ENCODE measurements around the gene ZC3H12A. TPM values are rescaled to one million over a fixed set of nuclear protein-coding genes. Genes with fewer than 3 reads are reported as not detected.

The ZC3H12A gene
- total and polyA plus RNA-seq, 2 of the 8 experiments (the other 6 are each of a cell fraction or from before 2014, with no cell fraction given), result 7.4 to 10.0 TPM

DNA sequence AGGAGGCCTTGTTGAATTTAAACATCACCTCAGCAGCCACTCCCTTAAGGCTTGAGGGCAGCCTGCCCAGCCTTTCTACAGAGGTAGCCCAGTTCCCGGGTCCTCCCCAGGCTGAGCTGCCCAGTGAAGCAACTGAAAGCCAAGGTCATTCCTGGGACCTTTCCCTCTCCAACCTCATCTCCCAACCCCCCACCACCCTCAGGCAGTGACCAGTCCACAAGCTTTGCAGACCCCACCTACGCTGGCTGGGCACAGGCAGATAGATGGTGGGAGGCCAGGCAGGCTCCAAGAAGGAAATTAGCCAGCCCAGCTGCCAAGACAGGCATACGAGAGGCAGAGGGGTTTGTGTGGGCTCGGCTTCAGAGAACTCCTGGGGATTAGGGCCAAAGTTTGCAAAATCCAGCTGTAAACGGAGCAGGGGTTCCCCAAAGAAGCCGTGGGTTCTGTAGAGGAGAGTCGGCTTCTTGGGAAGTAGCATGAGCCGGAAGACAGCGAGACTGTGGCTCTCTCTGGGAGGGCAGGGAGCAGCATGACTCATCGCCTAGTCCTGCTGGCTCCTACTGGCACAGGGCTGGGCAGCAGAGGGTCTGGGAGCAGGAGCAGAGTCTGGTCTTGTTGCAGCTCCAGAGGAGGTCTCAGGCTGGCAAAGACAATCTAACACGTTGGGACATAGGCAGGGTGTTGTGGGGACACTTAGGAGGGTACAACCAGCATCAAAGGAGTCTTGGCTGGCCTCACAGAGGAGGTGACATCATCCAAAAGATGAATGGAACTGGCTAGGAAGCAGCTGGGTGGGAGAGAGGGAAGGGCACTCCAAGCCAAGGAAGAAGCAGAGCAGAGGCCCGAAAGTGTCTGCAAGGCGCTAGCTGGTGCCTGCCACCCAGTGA, 2.8 kb upstream of the ZC3H12A start (continued):
- TF ChIP-seq, protein P1, sequence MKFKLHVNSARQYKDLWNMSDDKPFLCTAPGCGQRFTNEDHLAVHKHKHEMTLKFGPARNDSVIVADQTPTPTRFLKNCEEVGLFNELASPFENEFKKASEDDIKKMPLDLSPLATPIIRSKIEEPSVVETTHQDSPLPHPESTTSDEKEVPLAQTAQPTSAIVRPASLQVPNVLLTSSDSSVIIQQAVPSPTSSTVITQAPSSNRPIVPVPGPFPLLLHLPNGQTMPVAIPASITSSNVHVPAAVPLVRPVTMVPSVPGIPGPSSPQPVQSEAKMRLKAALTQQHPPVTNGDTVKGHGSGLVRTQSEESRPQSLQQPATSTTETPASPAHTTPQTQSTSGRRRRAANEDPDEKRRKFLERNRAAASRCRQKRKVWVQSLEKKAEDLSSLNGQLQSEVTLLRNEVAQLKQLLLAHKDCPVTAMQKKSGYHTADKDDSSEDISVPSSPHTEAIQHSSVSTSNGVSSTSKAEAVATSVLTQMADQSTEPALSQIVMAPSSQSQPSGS (IDR thresholded peaks at IDR 0.05; ENCODE audit: low read length), result peak; percentile 70; the same call in 1 of the 2 replicates

Measured in H1 (cell line).